Tongue (tissue), 2 donors: ENCODE measurements around the gene ZIC4. TPM values are rescaled to one million over a fixed set of nuclear protein-coding genes. Genes with fewer than 3 reads are reported as not detected.

Source experiments
- DNase-seq: peaks from one replicate; pipeline ENCODE4 v3.0.0-alpha.2; 2015
- total RNA-seq: library from RNA; depleted of rRNA; stranded (reverse); fragments of >200 nt; gene quantifications from one replicate; pipeline ENCODE4 v1.2.3, GENCODE V29; 2014

Gene ZIC4
- total RNA-seq, 1 donor from 2014 or later, result 1.0 TPM

DNA sequence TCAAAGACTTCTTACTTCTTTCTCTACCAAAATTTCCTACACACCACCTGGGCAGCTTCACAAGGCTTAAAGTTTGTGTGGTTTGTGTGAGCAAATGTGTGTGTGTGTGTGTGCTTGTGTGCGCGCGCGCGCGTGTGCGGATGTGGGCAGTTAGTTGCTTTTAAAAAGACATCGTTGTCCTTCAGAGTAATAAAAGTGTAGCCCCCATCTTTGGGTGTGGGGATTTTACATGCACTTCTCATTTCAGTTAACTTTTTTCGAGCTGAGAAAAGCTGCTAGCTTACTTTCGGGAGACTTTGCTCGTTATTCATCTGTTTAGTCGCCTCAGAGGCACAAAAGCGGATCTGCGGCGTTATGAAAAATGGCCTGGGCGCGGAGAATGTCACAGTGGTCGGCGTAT lies 36.0 kb downstream of the ZIC4 start:
- no peak for DNase-seq

- peak; percentile 48 for DNase-seq
Observed at GRCh38 chr3:147369661-147370123, 36.7 kb downstream of the ZIC4 start.

GRCh38 chr3:147369231-147369630 lies 37.1 kb downstream of the ZIC4 start:
- no peak for DNase-seq

DNA sequence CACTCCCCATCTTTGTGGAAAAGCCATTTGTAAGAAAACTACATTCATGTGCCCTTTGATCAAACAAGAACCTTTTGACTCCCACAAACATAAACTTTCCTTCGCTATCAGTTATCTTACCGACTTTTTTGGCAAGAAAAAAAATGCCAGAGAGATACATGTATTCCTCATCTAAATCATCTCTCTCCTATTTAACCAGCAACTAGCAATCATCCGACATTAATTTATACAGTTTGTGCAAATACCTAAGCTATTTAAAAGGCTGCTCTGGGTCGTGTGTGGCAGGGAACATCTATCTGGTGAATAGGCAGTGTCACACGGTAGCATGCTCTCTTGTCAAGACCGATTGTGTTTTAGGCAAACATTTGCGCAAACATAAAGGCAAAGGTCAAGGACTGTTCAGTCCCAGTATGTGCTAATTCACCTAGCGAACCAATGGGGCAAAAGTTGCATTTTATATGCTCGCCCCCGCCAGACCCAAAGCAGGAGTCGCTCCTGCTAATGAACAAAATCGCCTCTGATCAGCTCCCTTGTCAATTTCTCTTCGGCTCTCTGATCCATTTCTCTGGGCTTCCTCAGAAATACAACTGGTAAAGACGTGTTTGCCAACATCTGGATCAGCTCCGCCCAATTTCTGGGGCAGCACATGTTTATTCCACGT lies 37.7 kb downstream of the ZIC4 start:
- no peak for DNase-seq

DNA sequence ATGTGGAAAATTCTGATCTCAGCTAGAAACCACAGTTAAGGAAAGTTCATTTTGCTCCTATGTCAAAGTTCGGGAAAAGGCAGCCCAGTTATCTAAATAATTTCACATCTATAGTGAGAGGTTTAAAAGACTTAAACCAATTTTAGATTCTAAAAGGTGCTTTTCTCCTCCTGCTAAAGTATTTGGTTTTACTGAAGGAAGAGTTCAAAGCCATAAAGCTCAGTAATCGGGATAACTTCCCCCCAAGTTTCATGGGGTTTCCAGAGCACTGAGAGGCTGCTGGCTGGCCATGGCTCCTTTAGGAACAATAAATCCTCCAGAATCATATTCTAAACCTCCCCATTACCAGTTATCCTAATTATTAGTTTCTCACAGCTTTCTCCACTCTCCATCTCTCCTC lies 38.2 kb downstream of the ZIC4 start:
- no peak for DNase-seq

DNA sequence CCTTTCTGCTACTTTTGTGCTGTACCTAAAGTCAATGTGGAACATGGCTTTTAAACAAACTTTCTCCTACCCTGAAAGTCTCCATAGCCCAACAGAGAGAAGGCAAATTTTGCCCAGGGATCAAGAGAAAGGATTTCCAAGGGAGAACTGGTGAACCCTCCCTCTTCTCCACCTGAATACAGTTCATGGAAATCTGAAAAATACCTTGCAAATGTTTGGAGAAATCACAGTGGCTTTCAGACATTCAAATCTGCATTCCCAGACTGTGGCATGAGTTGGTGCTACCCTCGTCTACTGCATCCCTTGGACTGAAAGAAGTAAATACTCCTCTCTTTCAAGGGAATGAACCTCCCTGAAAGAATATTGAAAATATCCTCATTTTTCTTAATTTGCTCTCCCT lies 38.7 kb downstream of the ZIC4 start:
- DNase-seq, result no peak

GRCh38 chr3:147365196-147366115 lies 40.9 kb downstream of the ZIC4 start:
- DNase-seq, result no peak

- no peak for DNase-seq
Observed at GRCh38 chr3:147364771-147365170, 41.6 kb downstream of the ZIC4 start.

GRCh38 chr3:147361454-147362420 lies 44.6 kb downstream of the ZIC4 start:
- DNase-seq, result no peak

DNA sequence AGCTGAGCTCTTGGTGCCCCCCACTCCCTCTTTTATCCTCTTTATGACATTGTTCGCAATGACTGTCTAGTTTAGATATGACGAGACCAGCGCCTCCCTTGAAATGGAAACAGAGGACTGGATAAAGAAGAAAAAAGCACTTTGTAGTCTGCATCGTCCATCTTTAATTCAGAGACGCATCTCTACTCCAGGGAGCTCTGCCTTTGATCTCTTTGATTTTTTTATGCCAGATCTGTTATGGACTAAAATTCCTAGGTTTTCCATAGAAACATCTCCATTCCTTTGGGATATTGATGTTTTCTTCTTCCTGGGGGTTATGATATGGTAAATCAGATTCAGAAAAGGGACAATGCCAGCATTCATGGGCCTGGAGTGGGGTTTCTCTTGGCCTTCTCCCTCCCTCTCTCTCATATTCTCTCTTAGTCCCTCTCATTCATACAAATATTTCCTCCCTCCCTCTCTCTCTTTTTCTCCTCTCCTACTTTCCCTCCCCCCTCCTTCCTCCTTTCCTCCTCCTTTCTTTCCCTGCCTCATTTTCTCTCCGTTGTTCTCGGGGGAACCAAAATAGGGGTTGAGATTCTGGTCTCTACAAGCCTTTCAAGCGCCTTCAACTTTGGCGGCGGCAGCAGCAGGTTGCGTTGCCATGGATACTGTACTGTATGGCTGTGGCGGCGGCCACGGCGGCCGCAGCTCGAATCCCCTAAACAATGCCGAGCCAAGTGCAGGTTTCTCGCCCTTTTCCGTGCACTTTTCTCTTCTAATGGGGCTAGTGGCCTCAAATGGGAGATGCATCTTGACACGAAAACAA lies 45.5 kb downstream of the ZIC4 start:
- DNase-seq, result no peak

GRCh38 chr3:147360051-147360439 lies 46.3 kb downstream of the ZIC4 start:
- no peak for DNase-seq

DNA sequence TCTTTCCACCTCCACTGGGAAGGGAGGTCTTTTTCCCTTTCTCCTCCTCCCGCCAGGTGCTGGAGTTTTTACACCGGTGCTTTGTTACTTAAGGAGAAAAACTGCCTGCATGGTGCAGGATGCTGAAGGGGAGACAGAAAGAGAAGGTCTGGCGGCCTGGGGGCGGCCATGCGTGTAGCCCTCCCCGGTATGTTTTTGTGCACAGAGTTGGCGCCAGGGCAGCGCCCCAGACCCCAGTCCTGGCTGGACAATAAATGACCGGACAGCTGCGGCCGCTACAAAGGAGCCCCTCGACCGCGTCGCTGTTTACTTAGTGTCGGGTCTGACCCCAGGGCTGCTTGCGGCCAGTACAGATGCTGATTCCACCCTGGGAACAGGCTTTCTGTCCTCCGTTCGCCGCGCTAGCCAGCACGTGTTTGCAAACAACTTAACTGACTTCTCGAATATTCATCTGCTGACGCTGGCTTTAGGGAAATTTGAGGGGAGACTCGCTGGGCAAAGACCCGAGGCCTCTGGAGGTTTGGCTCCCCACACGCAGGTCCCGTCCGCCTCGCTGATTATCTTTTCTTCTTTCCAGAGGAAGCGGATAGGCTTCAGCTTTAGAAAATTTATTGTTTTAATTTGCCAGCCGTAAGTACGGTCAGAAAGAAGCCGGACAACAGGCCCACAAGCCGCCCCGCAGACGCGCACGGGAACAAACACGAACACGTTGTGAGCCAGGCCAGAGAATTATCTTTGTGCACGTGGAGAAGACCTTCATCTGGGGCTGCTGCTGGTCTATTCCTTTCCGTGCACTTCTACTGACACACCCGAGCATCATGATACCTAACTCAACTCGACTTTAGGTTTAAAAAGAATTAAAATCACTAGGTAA lies 46.9 kb downstream of the ZIC4 start:
- DNase-seq, result no peak

- DNase-seq, result no peak
Observed at GRCh38 chr3:147358144-147358992, 48.0 kb downstream of the ZIC4 start.

DNA sequence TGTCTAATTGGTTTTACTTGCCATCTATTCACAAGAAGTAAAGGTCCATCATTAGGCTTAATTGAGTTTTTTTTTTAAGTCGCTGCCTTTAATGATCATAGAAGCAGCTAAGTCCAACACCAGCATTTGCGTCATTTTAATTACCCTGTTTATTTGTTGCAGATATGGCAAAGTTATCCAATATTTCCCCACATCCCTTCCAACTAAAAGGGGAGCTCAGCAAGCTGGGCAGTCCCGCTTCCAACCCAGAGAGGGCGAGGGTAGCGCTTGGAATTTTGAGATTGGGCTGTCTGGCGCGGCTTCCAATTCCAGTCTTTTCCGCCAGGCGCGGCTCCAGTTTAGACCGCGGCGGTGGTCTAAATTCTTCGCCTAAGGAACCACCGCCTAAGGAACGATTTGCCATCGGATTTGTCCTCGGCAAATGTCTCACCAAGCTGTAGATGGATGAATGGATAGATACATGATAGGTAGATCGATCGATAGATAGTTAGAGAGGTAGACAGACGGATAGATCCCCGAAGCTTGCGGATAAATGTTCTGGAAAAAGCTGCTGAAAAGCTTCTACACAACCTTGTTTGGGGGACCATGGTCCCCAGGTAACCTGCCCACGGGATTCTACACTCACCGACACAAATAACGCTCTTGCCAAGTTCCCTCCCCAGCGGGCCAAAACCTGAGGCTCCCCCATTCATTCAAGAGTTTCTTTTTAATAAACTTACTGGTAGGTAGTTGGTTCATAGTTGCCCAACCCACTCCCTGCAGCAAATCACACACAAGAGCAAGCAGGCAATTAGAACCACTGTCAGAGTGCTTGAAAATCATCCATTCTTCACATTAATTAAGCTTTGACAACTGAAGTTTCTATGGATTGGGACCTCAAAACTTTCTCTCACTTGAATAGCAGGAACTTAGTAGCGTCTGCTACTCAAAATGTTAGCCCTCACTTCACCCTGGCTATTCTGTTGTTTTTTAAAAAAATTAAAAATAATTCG lies 49.1 kb downstream of the ZIC4 start:
- DNase-seq, result no peak

- no peak for DNase-seq
Observed at GRCh38 chr3:147356145-147356908, 50.0 kb downstream of the ZIC4 start.

GRCh38 chr3:147355753-147356090 lies 50.6 kb downstream of the ZIC4 start:
- no peak for DNase-seq

- DNase-seq, result no peak
Observed at GRCh38 chr3:147355084-147355752, 51.1 kb downstream of the ZIC4 start.
